Posterior cingulate gyrus (tissue), 11 donors: ENCODE measurements around the gene SLC39A10.
"Not testable (repeated sequence)": the region's sequence is repeated elsewhere in the genome, so short reads cannot be mapped to it uniquely, and the experiment has no call there.

Experiments used
- DNase-seq, 10 donors: peaks; one replicate each; pipeline versions ENCODE4 v3.0.0 to v3.0.0-alpha.2; 2020 to 2021; ENCODE audit warnings: mixed read lengths in 3 of 10
- intact Hi-C: fragments of 100-400 bp; cut with DNase I; formaldehyde crosslinking; loops from one replicate; pipeline ENCODE4 v1.15.1; 2023

The SLC39A10 gene

GRCh38 chr2:195667974-195668373 is 10.9 kb downstream of the SLC39A10 start:
- intact Hi-C loops: no loop called here

GRCh38 chr2:195670191-195670590 is 13.2 kb downstream of the SLC39A10 start:
- intact Hi-C loops: no loop called here
- no peak for DNase-seq

More at GRCh38 chr2:195667974-195668373, 10.9 kb downstream of the SLC39A10 start:
- DNase-seq: no peak

GRCh38 chr2:195671563-195671962 is 14.5 kb downstream of the SLC39A10 start:
- intact Hi-C loops: no loop called here
- no peak for DNase-seq

GRCh38 chr2:195672674-195673073 is 15.6 kb downstream of the SLC39A10 start:
- intact Hi-C loops: no loop called here
- DNase-seq: no peak

GRCh38 chr2:195674491-195675221 is 17.6 kb downstream of the SLC39A10 start:
- intact Hi-C loops: no loop called here

GRCh38 chr2:195675783-195676427 is 18.9 kb downstream of the SLC39A10 start:
- intact Hi-C loops: no loop called here
- peak in 3 of 10 donors; percentile 30 to 66 (median 56) for DNase-seq

More at GRCh38 chr2:195674491-195675221, 17.6 kb downstream of the SLC39A10 start:
- peak in 1 of 10 donors; percentile 5 for DNase-seq

GRCh38 chr2:195677290-195677689 is 20.3 kb downstream of the SLC39A10 start:
- intact Hi-C loops: no loop called here

GRCh38 chr2:195677884-195678283 is 20.9 kb downstream of the SLC39A10 start:
- intact Hi-C loops: no loop called here
- peak in 1 of 10 donors; percentile 8 for DNase-seq

More at GRCh38 chr2:195677290-195677689, 20.3 kb downstream of the SLC39A10 start:
- DNase-seq: no peak

- intact Hi-C loops: no loop called here
- no peak for DNase-seq
Measured at GRCh38 chr2:195682077-195682476, 25.1 kb downstream of the SLC39A10 start.

- intact Hi-C loops: no loop called here
- DNase-seq: no peak
Measured at GRCh38 chr2:195683174-195683573, 26.1 kb downstream of the SLC39A10 start.

- intact Hi-C loops: no loop called here
- no peak for DNase-seq
Measured at GRCh38 chr2:195686564-195686963, 29.5 kb downstream of the SLC39A10 start.

- intact Hi-C loops: no loop called here
- DNase-seq: no peak
Measured at GRCh38 chr2:195687320-195688086, 30.5 kb downstream of the SLC39A10 start.

- intact Hi-C loops: not testable (repeated sequence)
Measured at GRCh38 chr2:195692531-195692930, 35.5 kb downstream of the SLC39A10 start.

GRCh38 chr2:195694553-195694952 is 37.5 kb downstream of the SLC39A10 start:
- no peak for DNase-seq
- intact Hi-C loops: no loop called here

More at GRCh38 chr2:195692531-195692930, 35.5 kb downstream of the SLC39A10 start:
- not testable (repeated sequence) for DNase-seq

- intact Hi-C loops: no loop called here
- peak in 1 of 10 donors; percentile 54 for DNase-seq
Measured at GRCh38 chr2:195695002-195695631, 38.1 kb downstream of the SLC39A10 start.

GRCh38 chr2:195696012-195696411 is 39.0 kb downstream of the SLC39A10 start:
- DNase-seq: no peak
- intact Hi-C loops: no loop called here

GRCh38 chr2:195697681-195698220 is 40.7 kb downstream of the SLC39A10 start:
- no peak for DNase-seq
- intact Hi-C loops: no loop called here

GRCh38 chr2:195700480-195700879 is 43.5 kb downstream of the SLC39A10 start:
- DNase-seq: no peak
- intact Hi-C loops: no loop called here

GRCh38 chr2:195706161-195706900 is 49.3 kb downstream of the SLC39A10 start:
- intact Hi-C loops: no loop called here
- DNase-seq: no peak
